ACC112 (cell line): ENCODE data around the gene ARHGAP9.
"Not testable (repeated sequence)": the region's sequence is repeated elsewhere in the genome, so short reads cannot be mapped to it uniquely, and the experiment has no call there.

Experiments
- H2AFZ ChIP-seq: fragments of 200-600 bp; sonication (generic); one replicate; pipeline ENCODE4 v1.6.0; 2017; ENCODE audit warnings: antibody characterized with exemption, low read length; ENCODE audit not compliant: unreplicated experiment
- H3K27ac ChIP-seq: fragments of 200-600 bp; sonication (generic); 2 replicates; pipeline ENCODE4 v1.5.1; 2014; ENCODE audit warnings: low read depth, mild to moderate bottlenecking, antibody characterized with exemption, low read length, moderate library complexity
- H3K27me3 ChIP-seq: fragments of 200-600 bp; sonication (generic); 2 replicates; pipeline ENCODE4 v1.6.1; 2014; ENCODE audit warnings: mild to moderate bottlenecking, antibody characterized with exemption, low read length, moderate library complexity, mixed read lengths; ENCODE audit not compliant: insufficient read depth
- H3K36me3 ChIP-seq: fragments of 200-600 bp; sonication (generic); 2 replicates; pipeline ENCODE4 v1.6.1; 2016; ENCODE audit warnings: mild to moderate bottlenecking, antibody characterized with exemption, low read length, moderate library complexity, mixed read lengths; ENCODE audit not compliant: insufficient read depth
- H3K4me1 ChIP-seq: fragments of 200-600 bp; sonication (generic); one replicate; pipeline ENCODE4 v1.6.1; 2016; ENCODE audit warnings: low read length, mixed read lengths; ENCODE audit not compliant: insufficient read depth, unreplicated experiment, control insufficient read depth
- H3K4me3 ChIP-seq: fragments of 200-600 bp; sonication (generic); 2 replicates; pipeline ENCODE4 v1.5.1; 2014; ENCODE audit warnings: mild to moderate bottlenecking, low read depth, low read length
- H3K79me2 ChIP-seq: fragments of 200-600 bp; sonication (generic); one replicate; pipeline ENCODE4 v1.6.0; 2016; ENCODE audit warnings: low read length; ENCODE audit not compliant: control insufficient read depth, unreplicated experiment, insufficient read depth

Gene ARHGAP9

DNA sequence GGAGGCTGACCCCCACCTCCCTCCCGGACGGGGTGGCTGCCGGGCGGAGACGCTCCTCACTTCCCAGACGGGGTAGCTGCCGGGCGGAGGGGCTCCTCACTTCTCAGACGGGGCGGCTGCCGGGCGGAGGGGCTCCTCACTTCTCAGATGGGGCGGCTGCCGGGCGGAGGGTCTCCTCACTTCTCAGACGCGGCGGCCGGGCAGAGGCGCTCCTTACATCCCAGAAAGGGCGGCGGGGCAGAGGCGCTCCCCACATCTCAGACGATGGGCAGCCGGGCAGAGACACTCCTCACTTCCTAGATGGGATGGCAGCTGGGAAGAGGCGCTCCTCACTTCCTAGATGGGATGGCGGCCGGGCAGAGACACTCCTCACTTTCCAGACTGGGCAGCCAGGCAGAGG, 28.1 kb upstream of the ARHGAP9 start:
- not testable (repeated sequence) for H3K27ac ChIP-seq, H3K27me3 ChIP-seq, H3K79me2 ChIP-seq, H3K4me3 ChIP-seq, H3K4me1 ChIP-seq, H2AFZ ChIP-seq
- peaks cover 16% of the 10 kb centered on the region for H3K36me3 ChIP-seq

DNA sequence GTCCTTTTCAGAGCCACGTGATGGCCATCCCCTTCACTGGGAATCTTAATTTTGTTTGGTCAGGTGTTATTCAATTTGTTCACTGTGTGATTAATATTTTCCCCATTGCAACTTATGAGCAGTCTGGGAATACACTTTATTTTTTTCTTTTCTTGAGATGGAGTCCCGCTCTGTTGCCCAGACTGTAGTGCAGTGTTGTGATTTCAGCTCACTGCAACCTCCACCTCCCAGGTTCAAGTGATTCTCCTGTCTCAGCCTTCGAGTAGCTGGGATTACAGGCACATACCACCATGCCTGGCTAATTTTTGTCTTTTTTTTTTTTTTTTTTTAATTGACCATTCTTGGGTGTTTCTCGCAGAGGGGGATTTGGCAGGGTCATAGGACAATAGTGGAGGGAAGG, 26.9 kb upstream of the ARHGAP9 start:
- H3K36me3 ChIP-seq, result peaks cover 15% of the 10 kb centered on the region
- H2AFZ ChIP-seq, H3K27me3 ChIP-seq, H3K79me2 ChIP-seq, H3K4me1 ChIP-seq, H3K27ac ChIP-seq, H3K4me3 ChIP-seq: not testable (repeated sequence)

- H2AFZ ChIP-seq, H3K79me2 ChIP-seq, H3K27ac ChIP-seq, H3K4me1 ChIP-seq, H3K4me3 ChIP-seq, H3K27me3 ChIP-seq: not testable (repeated sequence)
- H3K36me3 ChIP-seq, result peaks cover 39% of the 10 kb centered on the region
Observed at GRCh38 chr12:57502311-57502969, 22.8 kb upstream of the ARHGAP9 start.

GRCh38 chr12:57500213-57500612, 20.5 kb upstream of the ARHGAP9 start:
- H3K36me3 ChIP-seq, result peaks cover 39% of the 10 kb centered on the region
- no peaks in the 10 kb centered on the region for H3K79me2 ChIP-seq
- H3K4me3 ChIP-seq, result no peak overlapping the region
- no peak overlapping the region for H3K27ac ChIP-seq
- H3K27me3 ChIP-seq, result no peaks in the 10 kb centered on the region
- no peak overlapping the region for H2AFZ ChIP-seq
- H3K4me1 ChIP-seq, result no peaks in the 10 kb centered on the region

- Histone ChIP-seq H3K36me3 (peaks cover 34% of the 10 kb centered on the region), H3K79me2 (no peaks in the 10 kb centered on the region), H3K4me1 (no peaks in the 10 kb centered on the region), H3K4me3 (no peak overlapping the region), H3K27ac (no peak overlapping the region), H2AFZ (no peak overlapping the region), H3K27me3 (no peaks in the 10 kb centered on the region)
Observed at GRCh38 chr12:57498571-57498970, 18.9 kb upstream of the ARHGAP9 start.

DNA sequence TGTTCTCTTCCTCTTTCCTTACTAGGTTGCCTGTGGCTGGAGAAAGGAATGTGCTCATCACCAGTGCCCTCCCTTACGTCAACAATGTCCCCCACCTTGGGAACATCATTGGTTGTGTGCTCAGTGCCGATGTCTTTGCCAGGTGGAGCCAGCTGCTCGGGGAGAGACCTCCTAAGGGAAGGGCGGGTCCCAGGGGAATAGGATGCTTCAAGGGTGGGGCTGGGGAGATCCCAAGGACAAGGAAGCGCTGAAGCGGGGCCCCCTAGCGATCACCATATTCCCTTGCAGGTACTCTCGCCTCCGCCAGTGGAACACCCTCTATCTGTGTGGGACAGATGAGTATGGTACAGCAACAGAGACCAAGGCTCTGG, 18.5 kb upstream of the ARHGAP9 start:
- Histone ChIP-seq H3K27ac (no peak overlapping the region), H3K4me3 (no peak overlapping the region), H2AFZ (no peak overlapping the region), H3K36me3 (peaks cover 34% of the 10 kb centered on the region), H3K4me1 (no peaks in the 10 kb centered on the region), H3K79me2 (no peaks in the 10 kb centered on the region), H3K27me3 (no peaks in the 10 kb centered on the region)

DNA sequence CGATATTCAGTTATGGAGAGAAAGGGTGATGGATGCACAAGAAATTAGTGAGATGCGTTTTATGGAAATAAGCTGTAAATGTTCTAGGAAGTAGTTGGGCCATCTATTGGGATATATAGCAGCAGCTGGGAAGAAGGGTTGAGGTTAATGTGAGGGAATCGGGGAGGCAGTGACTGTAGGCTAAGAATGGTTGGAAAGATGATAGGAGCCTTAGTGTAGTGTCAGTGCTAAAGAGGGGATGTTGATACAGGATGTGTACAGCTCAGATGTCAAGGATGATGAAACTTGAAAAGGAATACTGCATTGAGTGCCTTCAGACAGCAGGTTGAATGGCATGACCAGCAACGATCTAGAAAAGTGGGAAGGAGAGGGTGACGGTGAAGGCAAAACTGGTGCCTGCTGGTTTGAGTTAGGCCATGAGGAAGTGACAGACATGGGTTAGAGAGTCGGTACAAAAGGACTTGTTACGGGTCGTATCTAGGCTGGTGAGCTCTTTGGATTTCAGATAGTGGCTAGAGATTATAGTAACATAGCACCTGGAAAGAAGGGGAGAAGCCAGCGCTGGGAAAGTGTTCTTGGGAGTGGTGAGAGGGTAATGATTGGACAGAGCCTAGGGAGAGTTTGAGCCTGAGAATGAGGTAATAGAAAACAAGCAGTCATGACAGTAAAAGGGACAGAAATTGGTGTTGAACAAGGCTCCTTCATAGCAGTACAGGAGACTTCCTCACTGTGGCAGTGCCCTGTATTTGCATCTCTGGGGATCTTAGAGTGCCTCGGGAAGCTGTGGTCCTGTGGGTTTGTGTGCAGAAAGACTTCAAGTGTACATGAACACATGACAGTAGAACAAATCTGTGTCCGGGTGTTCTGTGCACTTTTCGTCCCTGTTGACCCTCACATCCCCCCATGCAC, 17.8 kb upstream of the ARHGAP9 start:
- H3K79me2 ChIP-seq, result no peaks in the 10 kb centered on the region
- peaks cover 39% of the 10 kb centered on the region for H3K36me3 ChIP-seq

DNA sequence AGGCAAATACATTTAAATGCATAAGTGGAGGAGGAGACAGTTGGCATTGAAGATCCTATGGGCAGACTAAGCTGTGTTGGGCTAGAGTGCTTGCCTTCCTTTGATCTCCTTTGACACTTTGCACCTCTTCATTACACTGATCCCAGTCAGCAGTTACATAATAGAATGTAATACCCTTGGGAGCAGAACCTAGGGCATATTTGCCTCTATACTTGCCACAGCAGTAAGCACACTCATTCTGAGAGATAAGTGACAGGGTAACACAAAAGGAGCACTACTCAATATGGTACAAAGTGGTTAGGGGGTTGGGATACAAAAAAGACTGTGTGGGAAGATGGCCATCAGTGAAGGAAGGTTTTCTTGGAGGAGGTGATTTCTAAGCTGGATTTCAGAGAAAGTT, 17.2 kb upstream of the ARHGAP9 start:
- Histone ChIP-seq H3K79me2 (no peaks in the 10 kb centered on the region), H3K4me1 (no peaks in the 10 kb centered on the region), H3K4me3 (no peak overlapping the region), H2AFZ (no peak overlapping the region), H3K36me3 (peaks cover 34% of the 10 kb centered on the region), H3K27me3 (no peaks in the 10 kb centered on the region), H3K27ac (no peak overlapping the region)

More for the DNA sequence above, 17.8 kb upstream of the ARHGAP9 start:
- Histone ChIP-seq H2AFZ (no peak overlapping the region), H3K27me3 (no peaks in the 10 kb centered on the region), H3K4me1 (no peaks in the 10 kb centered on the region), H3K4me3 (no peak overlapping the region), H3K27ac (no peak overlapping the region)

DNA sequence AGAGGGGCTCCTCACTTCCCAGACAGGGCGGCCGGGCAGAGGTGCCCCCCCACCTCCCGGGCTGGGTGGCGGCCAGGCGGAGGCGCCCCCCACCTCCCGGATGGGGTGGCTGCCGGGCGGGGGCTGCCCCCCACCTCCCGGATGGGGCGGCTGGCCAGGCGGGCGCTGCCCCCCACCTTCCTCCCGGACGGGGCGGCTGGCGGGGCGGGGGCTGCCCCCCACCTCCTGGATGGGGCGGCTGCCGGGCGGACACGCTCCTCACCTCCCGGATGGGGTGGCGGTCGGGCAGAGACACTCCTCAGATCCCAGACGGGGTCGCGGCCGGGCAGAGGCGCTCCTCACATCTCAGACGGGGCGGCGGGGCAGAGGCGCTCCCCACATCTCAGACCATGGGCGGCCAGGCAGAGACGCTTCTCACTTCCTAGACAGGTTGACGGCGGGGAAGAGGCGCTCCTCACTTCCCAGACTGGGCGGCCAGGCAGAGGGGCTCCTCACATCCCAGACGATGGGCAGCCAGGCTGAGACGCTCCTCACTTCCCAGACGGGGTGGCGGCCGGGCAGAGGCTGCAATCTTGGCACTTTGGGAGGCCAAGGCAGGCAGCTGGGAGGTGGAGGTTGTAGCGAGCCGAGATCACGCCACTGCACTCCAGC, 15.5 kb upstream of the ARHGAP9 start:
- H3K4me3 ChIP-seq, H3K27ac ChIP-seq, H2AFZ ChIP-seq, H3K79me2 ChIP-seq, H3K27me3 ChIP-seq, H3K4me1 ChIP-seq: not testable (repeated sequence)
- H3K36me3 ChIP-seq, result peaks cover 33% of the 10 kb centered on the region

GRCh38 chr12:57491393-57492280, 12.0 kb upstream of the ARHGAP9 start:
- Histone ChIP-seq H3K79me2 (peaks cover 26% of the 10 kb centered on the region), H2AFZ (no peak overlapping the region), H3K36me3 (peaks cover 21% of the 10 kb centered on the region), H3K27ac (no peak overlapping the region), H3K4me1 (peaks cover 10% of the 10 kb centered on the region), H3K27me3 (no peaks in the 10 kb centered on the region), H3K4me3 (no peak overlapping the region)
